KBM-7 (cell line): ENCODE results near the gene TJAP1.
"Not testable (repeated sequence)": the region's sequence is repeated elsewhere in the genome, so short reads cannot be mapped to it uniquely, and the experiment has no call there.

Source experiments
- DNase-seq: peaks from one replicate; pipeline ENCODE4 v3.0.0-alpha.2; 2015
- in situ Hi-C: fragments of 300-500 bp; cut with MboI; formaldehyde crosslinking; loops from 2 replicates; pipeline ENCODE4 v1.14.3; 2020; ENCODE audit warnings: low sequenced_read_pairs, low pct_unique_long_range_greater_than_20kb, mixed read lengths

Gene TJAP1

DNA sequence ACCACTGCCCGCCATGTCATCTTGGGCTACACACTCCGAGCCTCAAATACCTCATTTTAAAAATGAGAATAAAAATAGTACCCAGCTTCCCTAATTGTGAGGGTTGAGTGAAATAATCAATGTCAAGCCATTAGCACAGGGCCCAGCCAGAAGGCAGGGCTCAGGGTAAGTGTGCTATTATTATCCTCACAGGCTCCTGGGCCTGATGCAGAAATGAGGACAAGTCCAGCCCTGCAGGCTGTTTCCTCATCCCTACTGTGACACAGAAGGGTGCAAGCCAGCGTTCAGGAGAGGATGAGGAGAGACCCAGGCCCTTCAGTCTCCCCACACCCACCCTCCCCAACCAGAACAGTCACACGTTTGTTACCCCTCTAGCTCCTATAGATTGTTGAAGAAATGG, 26.0 kb upstream of the TJAP1 start:
- in situ Hi-C loops, result no loop called here

DNA sequence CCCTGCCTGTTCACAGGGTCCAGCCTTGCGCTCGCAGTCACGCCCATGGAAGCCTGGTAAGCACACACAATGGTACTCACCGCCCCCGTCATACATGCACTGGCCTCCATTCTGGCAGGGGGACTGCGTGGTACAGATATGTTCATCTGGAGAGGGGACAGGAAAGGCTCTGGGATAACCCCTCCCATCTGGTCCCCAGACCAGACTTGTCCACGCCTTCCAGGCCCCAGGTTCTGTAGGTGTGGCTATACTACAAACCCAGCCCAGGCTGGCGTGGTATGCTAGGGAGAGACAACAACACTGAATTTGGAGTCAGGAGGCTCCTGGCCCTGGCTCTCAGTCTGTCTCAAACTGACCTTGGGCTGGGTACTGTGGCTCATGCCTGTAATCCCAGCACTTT, 25.4 kb upstream of the TJAP1 start:
- in situ Hi-C loops, result no loop called here
- DNase-seq, result no peak

More for the DNA sequence above, 26.0 kb upstream of the TJAP1 start:
- DNase-seq, result no peak

DNA sequence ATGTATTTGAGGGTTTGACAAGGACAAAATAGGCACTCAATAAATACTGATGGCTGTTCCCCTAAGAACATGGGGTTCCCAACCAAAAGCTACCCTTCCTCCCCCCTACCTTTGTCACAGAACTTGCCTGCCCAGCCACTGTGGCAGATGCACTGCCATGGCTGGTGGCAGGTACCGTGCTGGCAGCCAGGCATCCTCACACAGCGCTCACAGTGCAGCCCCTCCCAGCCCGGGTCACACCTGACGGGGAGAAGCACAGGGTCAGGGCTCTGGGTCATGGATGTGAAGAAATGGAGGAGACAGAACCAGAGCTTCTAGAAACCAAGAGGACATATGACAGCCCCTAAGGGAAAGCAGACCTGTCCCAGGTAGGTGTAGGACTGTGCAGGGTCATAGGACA, 24.5 kb upstream of the TJAP1 start:
- in situ Hi-C loops, result no loop called here
- DNase-seq, result no peak

DNA sequence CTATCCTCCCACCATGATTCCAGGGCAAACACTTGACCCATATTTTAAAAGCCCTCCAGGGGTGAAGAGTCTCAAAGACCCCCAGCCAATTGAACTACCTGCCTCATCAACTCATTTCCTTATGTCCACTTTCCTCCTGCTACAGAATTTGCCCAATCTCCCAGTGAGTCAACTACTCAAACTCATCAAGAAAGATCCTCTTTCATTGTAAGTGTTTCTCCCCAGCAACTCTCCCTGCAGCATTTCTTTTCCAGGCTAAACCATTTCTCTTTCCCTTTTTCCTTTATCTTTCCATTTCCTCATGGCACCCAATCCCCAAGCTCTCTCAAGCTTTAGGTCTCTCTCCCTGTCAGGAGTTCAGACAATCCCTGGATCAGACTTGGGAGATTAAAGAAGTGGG, 23.5 kb upstream of the TJAP1 start:
- in situ Hi-C loops, result no loop called here

DNA sequence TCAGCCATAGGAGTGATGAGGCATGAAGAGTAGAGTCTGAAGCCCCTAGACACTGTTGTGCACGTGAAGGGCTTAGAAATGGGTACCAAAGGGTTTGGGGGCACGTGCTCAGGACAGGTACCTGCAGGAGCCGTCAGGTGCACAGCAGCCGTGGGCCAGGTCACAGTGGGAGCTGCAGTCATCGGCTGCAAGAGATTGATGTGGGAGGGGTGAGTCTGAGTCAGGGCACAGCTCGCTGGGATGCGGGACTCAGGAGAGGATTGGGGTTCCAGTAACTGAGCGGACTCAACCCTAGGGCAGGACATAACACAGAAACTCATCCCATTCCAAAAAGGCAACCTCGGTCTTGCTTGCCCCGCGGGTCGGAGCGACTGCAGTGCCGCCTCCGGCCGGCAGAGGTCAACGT, 23.1 kb upstream of the TJAP1 start:
- DNase-seq, result no peak
- in situ Hi-C loops, result no loop called here

More for the DNA sequence above, 23.5 kb upstream of the TJAP1 start:
- no peak for DNase-seq

DNA sequence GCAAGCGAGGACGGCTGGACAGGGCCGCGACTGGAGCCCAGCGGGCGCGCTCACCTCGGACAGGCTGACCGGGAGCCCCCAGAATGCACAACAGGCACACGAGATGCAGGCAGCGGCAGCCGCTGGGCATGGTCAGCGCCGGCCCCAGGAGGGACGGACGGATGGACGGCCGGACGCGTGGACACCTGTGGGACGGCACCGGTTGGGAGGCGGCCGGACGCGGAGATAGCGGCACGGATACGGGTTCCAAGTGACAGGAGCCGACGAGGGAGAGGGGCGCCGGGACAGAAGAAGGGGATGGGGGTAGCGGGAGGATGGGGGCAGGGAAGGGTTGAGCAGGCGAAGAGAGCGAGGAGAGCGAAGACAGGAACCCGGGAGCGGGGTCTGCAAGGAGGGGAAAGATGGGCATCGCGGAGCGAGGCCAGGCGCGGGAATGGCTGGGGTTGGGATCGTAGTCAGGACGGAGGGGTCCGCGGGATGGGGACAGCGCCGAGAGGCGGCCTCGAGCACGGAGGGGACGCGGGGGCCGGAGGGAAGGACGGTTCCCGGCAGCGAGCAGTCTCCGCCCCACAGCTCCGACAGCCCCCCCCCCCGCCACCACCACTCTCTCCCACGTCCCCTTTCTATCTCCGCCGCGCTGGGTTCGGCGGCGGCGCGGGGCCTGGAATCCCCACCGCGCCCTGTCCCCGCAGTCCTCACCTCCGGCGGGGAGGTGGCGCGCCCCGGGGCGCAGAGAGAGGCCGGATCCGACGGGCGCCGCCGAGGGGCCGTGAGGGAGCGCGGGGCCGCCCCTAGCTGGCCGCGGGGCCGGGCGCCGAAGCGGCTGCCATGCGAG, 22.5 kb upstream of the TJAP1 start:
- DNase-seq, result peak; percentile 70
- in situ Hi-C loops, result no loop called here

DNA sequence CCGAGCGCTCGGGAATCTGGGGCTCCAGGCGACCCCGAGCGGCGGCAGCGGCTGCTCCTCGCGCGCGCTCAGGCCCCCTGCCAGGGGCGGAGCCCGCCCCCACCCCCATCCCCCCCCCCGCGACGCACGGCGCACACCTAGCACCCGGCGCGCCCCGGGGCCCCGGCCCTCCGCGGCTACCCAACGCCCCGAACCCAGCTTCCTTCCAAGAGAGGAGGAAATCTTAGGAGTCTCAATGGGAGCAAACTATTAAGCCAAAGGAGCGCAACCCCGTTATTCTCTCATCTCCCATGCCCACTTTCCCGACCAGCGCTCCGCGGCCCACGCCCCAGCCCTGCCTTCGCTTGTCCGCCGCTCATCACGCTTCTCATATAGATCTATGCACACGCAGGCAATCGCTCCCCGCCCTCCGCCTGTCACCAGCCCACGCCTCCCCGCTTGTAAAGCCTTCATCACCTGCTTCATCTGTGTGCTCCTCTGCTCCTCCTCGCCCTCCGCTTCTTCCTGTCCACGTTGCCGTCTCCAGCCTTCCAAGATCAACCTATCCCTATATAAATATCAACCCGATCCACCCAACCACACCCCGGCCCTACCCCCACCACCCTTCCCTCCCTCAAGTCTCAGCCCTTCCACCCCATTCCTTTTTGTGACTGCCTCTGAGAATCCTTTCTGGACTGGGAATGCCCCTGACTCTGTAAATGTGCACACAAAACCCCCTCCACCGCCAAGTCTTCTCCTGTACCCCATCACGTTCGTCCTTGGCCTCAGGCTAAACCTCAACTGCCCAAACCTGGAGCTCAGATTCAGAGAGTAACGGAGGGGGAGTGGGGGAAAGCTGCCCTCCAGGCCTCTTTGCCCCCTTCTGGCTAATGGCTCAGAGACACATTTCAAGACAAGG, 21.6 kb upstream of the TJAP1 start, which contains the start of gene DLK2:
TSS of gene DLK2 (minus strand) at position 18 of the 898 bp plus-strand sequence. CDS start 723 bp downstream, outside the sequence.
- DNase-seq, result peak; percentile 48
- in situ Hi-C loops, result no loop called here

DNA sequence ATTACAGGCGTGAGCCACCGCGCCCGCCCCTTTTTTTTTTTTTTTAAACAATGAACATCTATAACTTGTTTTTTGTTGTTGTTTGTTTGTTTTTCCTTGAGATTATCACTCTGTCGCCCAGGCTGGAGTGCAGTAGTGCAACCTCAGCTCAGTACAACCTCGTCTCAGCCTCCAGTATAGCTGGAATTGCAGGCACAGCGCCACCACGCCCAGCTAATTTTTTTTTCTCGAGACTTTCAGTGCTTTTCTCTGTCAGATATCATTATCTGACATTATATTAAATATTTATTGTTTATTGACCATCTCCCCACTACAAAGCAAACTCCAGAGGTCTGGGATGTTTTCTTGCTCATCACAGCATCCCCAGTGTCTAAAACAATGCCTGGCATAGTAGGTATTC, 19.7 kb upstream of the TJAP1 start:
- no peak for DNase-seq
- in situ Hi-C loops, result no loop called here

DNA sequence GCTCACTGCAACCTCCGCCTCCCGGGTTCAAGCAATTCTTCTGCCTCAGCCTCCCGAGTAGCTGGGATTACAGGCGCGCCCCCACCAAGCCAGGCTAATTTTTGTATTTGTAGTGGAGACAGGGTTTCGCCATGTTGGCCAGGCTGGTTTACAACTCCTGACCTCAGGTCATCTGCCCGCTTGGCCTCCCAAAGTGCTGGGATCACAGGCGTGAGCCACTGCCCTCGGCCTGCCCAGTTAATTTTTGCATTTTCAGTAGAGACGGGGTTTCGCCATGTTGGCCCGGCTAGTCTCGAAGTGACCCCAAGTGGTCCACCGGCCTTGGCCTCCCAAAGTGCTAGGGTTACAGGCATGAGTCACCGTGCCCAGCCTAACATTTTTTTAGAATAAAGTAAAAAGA, 19.2 kb upstream of the TJAP1 start:
- in situ Hi-C loops, DNase-seq: not testable (repeated sequence)

DNA sequence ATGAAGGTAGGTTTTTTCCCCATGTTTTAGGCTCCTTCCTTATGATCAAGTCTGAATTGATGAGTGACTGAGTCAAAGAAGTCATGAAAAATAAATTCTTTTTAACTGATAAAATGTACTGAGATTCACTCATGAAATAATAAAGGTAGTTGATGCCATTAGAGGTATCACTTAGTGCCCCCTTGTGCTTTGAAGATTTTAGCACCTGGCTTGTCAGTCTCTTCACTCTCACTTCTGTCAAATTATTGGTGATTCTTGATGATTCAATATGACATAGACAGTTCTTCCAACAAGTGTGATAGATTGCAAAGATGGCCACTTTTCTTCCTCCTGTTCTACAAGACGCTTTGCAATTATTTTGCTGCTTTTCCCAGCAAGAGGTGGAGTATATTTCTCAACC, 17.8 kb upstream of the TJAP1 start:
- in situ Hi-C loops, result no loop called here
- no peak for DNase-seq

DNA sequence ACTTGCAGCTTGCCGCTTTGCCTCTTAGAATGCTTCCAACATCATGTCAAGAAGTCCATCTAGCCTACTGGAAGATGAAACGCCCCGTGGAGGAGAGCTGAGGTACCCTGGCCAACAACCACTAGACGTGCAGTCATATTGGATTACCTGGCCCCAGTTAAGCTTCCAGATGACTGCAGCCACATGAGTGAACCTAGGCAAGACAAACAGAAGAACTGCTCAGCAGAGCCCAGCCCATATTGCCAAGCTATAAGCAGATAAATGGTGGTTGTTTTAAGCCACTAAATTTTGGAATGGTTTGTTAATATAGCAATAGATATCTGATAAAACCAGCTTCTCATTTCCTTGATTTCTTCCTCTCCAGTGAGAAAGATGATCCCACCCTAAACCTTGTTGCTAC, 17.3 kb upstream of the TJAP1 start:
- in situ Hi-C loops, result no loop called here
- DNase-seq, result no peak

DNA sequence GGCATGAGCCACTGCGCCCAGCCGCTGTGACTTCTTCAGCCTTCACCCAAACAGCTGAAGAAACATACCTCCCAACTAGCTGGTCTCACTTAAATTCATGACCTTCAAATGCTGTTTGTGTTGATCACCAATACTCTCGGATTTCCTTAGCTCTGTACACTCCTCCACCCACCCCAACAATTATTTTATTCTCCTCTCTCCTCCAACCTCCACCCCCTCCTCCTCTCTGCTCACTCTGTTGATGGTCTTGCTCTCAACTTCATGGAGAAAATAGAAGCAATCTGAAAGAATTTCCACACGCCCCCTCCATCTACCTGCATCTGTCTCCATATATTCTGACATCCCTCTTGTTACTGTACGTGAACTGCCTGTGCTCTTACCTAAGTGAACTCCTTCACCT, 15.4 kb upstream of the TJAP1 start:
- DNase-seq, result no peak
- in situ Hi-C loops, result no loop called here

DNA sequence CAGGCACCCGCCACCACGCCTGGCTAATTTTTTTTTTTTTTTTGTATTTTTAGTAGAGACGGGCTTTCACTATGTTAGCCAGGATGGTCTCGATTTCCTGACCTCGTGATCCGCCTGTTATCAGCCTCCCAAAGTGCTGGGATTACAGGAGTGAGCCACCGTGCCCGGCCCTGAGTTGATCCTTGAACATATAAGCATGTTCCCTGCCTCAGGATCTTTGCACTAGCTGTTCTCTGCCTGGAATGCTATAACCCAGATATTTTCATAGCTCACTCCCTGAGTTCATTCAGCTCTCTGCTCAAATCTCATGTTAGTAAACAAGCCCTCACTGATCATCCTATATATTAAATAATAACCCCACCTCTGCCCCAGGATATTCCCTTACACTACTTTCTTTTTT, 13.0 kb upstream of the TJAP1 start:
- DNase-seq, result no peak
- in situ Hi-C loops, result no loop called here

DNA sequence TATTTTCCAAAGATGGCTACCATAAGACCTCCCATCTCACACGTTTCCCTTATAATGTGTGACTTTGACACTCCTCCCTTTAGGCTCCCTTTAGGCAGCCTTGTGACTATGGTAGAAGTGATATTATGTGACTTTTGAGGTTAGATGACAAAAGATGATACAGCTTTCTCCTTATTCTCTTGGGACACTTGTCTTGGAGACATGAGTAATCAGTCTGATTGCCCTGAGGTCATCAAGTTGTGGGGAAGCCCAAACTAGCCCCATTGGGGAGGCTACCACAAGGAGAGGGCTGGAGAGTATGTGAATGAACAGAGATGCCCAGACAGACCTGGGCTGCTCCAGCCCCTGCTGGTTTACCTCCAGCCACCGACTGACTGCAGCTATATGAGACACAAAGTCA, 11.4 kb upstream of the TJAP1 start:
- DNase-seq, result no peak
- in situ Hi-C loops, result no loop called here

DNA sequence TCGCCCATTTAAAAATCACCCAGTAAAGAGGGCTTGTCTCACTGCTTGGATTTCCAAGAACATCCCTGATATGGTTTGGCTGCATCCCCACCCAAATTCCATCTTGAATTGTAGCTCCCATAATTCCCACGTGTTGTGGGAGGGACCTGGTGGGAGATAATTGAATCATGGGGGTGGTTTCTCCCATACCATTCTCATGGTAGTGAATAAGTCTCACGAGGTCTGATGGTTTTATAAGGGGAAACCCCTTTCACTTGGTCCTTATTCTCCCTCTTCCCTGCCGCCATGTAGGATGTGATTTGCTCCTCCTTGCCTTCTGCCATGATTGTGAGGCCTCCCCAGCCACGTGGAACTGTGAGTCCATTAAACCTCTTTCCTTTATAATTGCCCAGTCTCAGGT, 10.1 kb upstream of the TJAP1 start:
- DNase-seq, in situ Hi-C loops: not testable (repeated sequence)

DNA sequence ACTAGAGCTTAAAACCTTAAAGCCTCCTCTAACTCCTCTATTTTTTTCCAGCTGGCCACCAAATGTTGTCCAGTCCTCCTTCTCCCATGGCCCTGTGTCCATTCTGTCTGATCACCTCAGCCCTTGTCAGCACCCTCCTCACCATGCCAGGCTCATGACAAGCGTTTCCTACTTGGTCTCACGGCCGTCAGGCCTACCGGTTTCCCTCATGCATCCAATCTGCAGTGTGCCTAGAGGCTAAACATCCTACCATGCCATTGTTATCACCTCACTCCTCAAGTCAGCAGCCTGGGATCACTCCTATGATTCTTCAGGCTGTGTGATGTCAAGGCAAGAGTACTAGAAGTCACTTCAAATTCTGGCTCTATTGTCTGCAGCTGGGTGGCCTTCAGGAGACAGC, 9.6 kb upstream of the TJAP1 start:
- in situ Hi-C loops, result no loop called here
- no peak for DNase-seq

DNA sequence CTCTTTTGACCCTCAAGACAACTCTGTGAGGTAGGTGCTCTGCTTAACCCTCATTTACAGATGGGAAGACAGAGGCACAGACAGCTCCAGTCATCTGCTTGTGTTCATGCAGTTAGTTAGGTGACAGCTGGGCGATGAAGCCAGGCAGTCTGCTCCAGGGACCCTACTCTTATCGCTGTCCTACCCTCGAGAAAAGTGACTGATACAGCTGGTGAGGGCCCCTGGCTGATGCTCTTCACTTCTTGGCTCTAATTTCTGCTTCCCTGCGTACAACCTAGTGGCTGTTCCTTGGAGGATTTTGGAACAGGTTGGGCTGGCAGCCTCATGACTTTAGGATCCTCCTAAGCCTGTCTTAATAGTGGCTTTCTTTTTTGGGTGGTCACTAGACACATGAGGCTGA, 9.1 kb upstream of the TJAP1 start:
- no peak for DNase-seq
- in situ Hi-C loops, result no loop called here

DNA sequence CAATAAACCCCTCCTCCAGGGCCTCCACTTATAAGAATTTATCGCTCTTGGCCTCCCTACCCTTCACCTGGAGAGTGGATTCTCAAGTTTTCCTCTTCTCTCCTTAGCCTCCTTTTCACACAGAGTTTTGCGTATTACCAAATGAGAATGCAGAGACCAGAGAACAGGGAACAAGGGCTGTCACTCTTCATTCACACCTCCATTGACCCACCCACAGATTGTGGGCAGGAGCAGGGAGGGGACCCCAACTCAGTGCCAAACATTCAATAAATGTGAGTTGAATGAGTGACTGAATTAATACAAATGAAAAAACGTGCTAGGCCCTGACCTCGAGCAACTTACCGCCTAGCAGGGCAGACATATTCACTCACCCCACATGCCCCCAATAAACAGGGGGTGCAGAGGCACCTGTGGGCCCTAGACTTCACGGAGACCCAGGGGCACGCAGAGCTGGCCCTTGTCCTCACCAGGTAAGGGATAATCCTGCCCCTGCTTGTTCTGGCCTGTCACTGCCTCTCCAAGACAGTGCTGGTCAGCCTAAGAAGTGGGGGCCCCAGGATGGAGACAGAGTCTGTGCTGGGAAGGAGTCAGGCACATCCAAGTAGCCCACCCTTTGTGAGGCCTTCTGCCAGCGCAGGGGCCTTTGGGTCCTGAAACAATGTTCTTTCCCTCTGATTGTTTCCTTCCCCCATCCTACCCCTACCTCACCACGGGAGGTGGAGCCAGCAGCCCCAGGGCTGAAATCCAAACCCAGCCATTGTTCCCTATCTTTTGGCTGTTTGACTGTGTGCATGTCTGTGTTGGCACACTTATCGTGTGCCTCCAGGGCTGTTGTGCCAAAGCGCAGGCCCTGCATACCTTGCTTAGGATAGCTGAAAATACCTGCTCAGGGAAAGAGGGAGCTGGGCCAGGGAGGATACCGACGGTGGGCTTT, 8.4 kb upstream of the TJAP1 start:
- in situ Hi-C loops, result no loop called here
- no peak for DNase-seq

DNA sequence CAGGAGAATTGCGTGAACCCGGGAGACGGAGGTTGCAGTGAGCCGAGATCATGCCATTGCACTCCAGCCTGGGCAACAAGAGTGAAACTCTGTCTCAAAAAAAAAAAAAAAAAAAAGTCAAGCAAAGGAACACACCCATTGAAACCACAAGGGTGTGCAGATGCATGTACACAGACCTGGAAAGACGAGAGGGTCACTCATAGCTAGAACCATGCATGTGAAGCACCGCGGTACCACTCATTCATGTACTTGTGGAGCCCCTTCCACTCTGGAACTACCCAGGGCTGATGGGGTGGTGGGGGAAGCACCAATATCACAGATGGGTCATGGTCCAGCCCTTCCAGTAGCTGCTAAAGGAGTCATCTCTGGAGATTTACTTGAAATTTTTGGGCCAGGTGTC, 7.4 kb upstream of the TJAP1 start:
- in situ Hi-C loops, result no loop called here

More for the DNA sequence above, 7.4 kb upstream of the TJAP1 start:
- no peak for DNase-seq
